Lower lobe of right lung (tissue), 2 donors: ENCODE measurements around the gene GRIK4. TPM values are rescaled to one million over a fixed set of nuclear protein-coding genes. Genes with fewer than 3 reads are reported as not detected.

Experiments
- ATAC-seq, 2 donors: fragments of 200-7000 bp; cut with Tn5 transposase; one replicate each; pipeline ENCODE4 v1.9.1; 2020 to 2022; ENCODE audit warnings: mild to moderate bottlenecking in 2 of 2, moderate library complexity in 2 of 2
- DNase-seq: peaks from one replicate; pipeline ENCODE4 v3.0.0-alpha.2; 2020
- H3K27ac ChIP-seq: fragments of 200-600 bp; one replicate; pipeline ENCODE4 v1.8.0; 2022
- H3K27me3 ChIP-seq: fragments of 200-600 bp; one replicate; pipeline ENCODE4 v1.8.0; 2022; ENCODE audit warnings: low read depth
- H3K36me3 ChIP-seq: fragments of 200-600 bp; one replicate; pipeline ENCODE4 v1.8.0; 2022; ENCODE audit warnings: mild to moderate bottlenecking
- H3K4me1 ChIP-seq: fragments of 200-600 bp; one replicate; pipeline ENCODE4 v1.8.0; 2022
- H3K4me3 ChIP-seq: fragments of 200-600 bp; one replicate; pipeline ENCODE4 v1.8.0; 2022; ENCODE audit warnings: mild to moderate bottlenecking
- H3K9me3 ChIP-seq: fragments of 200-600 bp; one replicate; pipeline ENCODE4 v1.8.0; 2022
- intact Hi-C: fragments of 100-400 bp; cut with DNase I; formaldehyde crosslinking; loops from one replicate; pipeline ENCODE4 v1.11.0; 2022
- total RNA-seq: library from RNA; stranded (reverse); fragmentation: NEBNext Ultra II Directional; extraction: Animal tissue kit (Norgen Biotek cat#: 25700); gene quantifications from one replicate; pipeline ENCODE4 v1.2.1, GENCODE V29; 2021
- TF ChIP-seq, protein P1 (sequence below): fragments of 200-600 bp; IDR thresholded peaks from one replicate; pipeline ENCODE4 v1.8.0; 2022; ENCODE audit warnings: antibody characterized with exemption, mild to moderate bottlenecking
- donor health status: DM: no; HTN: yes; CAD: no; lungs with severe emphysema.

Gene GRIK4
- total RNA-seq, 1 donor from 2014 or later, result 2.2 TPM

DNA sequence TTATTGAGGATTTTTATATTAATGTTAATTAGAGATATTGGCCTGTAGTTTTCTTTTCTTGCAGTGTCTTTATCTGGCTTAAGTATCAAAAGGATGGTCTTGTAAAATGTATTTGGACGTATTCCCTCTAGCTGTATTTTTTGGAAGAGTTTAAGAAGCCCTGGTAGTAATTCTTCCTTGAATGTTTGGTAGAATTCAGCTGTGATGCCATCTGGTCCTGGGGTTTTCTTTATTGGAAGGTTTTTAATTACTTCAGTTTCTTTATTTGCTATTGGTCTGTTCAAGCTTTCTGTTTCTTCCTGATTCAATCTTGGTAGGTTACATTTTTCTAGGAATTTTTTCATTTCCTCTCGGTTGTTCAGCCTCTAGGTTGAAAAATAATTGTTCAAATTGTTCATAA is 257.4 kb downstream of the GRIK4 start:
- H3K9me3 ChIP-seq, result no peaks in the 10 kb centered on the region
- no peak overlapping the region for H3K4me3 ChIP-seq
- no peak for ATAC-seq
- intact Hi-C loops, result no loop called here
- H3K4me1 ChIP-seq, result no peaks in the 10 kb centered on the region
- H3K36me3 ChIP-seq, result no peaks in the 10 kb centered on the region
- H3K27ac ChIP-seq, result no peak overlapping the region
- peaks cover 7% of the 10 kb centered on the region for H3K27me3 ChIP-seq
- TF ChIP-seq, protein P1, sequence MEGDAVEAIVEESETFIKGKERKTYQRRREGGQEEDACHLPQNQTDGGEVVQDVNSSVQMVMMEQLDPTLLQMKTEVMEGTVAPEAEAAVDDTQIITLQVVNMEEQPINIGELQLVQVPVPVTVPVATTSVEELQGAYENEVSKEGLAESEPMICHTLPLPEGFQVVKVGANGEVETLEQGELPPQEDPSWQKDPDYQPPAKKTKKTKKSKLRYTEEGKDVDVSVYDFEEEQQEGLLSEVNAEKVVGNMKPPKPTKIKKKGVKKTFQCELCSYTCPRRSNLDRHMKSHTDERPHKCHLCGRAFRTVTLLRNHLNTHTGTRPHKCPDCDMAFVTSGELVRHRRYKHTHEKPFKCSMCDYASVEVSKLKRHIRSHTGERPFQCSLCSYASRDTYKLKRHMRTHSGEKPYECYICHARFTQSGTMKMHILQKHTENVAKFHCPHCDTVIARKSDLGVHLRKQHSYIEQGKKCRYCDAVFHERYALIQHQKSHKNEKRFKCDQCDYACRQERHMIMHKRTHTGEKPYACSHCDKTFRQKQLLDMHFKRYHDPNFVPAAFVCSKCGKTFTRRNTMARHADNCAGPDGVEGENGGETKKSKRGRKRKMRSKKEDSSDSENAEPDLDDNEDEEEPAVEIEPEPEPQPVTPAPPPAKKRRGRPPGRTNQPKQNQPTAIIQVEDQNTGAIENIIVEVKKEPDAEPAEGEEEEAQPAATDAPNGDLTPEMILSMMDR, result no peak
- DNase-seq, result no peak

DNA sequence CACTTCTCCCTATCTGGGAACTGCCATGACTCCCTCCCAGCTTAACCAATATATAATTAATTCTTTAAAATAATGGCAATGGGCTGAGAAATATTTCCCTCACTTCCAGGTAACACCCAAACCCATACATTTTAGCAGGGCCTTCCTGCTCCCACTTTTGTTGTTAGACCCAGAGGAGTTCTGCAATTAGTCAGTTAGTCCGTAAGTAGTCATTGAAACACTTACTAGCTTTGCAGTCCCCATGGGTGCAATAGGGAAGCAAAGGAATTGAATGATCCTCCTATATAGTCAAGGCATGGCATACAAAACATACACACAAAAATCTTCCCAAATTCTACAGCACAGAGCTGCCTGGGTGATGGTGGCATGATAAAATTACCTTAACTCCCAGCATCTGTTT is 258.4 kb downstream of the GRIK4 start:
- H3K36me3 ChIP-seq, result no peaks in the 10 kb centered on the region
- H3K27me3 ChIP-seq, result peaks cover 7% of the 10 kb centered on the region
- DNase-seq (no peak), ATAC-seq (no peak)
- H3K27ac ChIP-seq, result no peak overlapping the region
- no peak overlapping the region for H3K4me3 ChIP-seq
- intact Hi-C loops, result no loop called here
- no peaks in the 10 kb centered on the region for H3K4me1 ChIP-seq
- no peaks in the 10 kb centered on the region for H3K9me3 ChIP-seq
- TF ChIP-seq, protein P1, result no peak

DNA sequence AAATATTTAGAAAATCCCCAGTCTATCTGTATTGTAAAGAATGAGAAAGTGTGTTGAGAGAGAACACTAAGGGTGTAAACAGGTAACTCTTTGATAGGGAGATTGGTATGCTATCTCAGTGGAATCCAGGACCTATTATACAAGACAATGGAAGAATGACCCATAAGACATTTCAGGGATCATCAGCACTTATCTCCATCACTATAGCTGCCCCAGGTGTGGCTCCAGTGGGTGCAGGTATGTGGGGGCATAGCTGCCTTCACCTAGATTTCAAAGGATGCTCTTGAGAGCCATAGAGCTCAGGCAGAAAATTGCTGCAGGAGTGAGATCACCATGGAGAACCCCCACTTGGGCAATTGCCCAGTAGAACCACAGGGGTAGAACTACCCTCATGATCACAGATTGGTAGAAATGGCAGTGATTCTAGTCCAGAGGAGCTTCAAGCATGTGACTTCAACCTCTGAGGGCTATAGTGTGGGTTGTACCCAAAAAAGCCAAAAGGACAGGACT is 260.1 kb downstream of the GRIK4 start:
- Histone ChIP-seq H3K9me3 (no peaks in the 10 kb centered on the region), H3K27ac (no peak overlapping the region), H3K27me3 (no peaks in the 10 kb centered on the region), H3K4me3 (no peak overlapping the region), H3K36me3 (no peaks in the 10 kb centered on the region), H3K4me1 (no peaks in the 10 kb centered on the region)
- DNase-seq (no peak), ATAC-seq (no peak)
- intact Hi-C loops, result no loop called here
- TF ChIP-seq, protein P1, result no peak

DNA sequence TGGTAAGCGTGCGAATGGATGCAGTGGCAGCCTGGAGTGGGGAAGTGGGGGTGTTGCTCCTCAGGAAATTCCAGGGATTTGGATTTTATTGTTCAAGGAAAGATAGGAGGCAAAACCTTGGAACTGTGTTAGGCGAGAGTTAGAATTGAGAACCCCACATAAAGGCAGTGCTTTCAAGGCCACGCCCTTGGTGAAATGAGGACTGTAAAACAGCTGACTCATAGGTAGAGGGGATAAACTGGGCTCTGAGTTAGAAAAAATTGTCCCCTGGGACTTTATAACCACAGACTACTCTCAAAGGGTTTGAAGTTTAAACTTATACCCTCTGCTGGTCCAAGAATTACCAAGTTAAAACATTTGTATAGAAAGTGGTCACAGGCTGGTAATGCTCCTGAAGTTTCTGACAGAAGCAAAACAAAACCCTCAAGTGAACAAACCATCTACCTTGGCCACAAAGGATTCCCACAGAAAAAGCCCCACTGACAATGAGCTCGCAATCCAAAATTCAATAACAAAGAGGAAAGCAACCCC is 262.0 kb downstream of the GRIK4 start:
- Histone ChIP-seq H3K27ac (no peak overlapping the region), H3K27me3 (no peaks in the 10 kb centered on the region), H3K4me1 (no peaks in the 10 kb centered on the region), H3K4me3 (no peak overlapping the region), H3K36me3 (no peaks in the 10 kb centered on the region), H3K9me3 (no peaks in the 10 kb centered on the region)
- TF ChIP-seq, protein P1, result no peak
- ATAC-seq (no peak), DNase-seq (no peak)
- intact Hi-C loops, result no loop called here

DNA sequence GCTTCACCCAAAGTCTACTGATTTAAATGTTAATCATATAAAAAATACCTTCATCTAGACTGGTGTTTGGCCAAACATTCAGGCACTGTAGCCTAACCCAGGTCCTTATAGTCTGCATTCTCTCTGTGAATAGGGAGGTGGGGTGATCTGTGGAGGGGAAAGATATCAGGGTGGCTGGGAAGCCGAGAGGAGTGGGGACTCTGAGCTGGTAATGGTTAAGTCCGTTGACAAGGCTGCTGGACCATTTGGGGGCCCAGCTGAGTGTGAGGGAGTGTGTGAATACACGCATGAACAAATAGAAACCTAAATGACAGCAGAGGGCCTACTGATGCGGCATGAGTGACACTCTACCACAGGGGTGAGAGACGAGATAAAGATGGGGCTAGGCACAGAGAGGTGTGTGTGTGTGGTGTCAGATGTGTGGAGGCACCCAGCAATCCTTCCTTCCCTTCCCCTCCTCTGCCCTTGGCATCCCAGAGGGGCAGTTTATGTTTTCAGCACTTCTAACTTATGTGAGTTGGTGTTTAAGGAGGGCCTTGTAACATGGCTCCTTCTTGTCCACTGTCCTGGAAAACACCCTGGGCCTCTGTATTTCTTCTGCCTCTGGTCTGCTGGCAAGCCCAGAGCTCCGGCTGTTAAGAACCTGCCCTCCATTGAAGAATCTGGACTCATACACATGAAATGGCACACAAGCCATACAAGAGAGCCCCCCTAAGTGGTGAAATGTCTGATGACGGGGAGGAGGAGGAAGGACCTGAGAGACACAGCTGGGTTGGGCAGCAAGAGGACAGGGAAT is 263.2 kb downstream of the GRIK4 start:
- Histone ChIP-seq H3K4me1 (no peaks in the 10 kb centered on the region), H3K36me3 (no peaks in the 10 kb centered on the region), H3K27me3 (no peaks in the 10 kb centered on the region), H3K27ac (no peak overlapping the region), H3K9me3 (no peaks in the 10 kb centered on the region), H3K4me3 (no peak overlapping the region)
- DNase-seq, result no peak
- TF ChIP-seq, protein P1, result no peak
- no peak for ATAC-seq
- intact Hi-C loops, result no loop called here
